ENCODE results near the gene PRAMEF1.

DNA sequence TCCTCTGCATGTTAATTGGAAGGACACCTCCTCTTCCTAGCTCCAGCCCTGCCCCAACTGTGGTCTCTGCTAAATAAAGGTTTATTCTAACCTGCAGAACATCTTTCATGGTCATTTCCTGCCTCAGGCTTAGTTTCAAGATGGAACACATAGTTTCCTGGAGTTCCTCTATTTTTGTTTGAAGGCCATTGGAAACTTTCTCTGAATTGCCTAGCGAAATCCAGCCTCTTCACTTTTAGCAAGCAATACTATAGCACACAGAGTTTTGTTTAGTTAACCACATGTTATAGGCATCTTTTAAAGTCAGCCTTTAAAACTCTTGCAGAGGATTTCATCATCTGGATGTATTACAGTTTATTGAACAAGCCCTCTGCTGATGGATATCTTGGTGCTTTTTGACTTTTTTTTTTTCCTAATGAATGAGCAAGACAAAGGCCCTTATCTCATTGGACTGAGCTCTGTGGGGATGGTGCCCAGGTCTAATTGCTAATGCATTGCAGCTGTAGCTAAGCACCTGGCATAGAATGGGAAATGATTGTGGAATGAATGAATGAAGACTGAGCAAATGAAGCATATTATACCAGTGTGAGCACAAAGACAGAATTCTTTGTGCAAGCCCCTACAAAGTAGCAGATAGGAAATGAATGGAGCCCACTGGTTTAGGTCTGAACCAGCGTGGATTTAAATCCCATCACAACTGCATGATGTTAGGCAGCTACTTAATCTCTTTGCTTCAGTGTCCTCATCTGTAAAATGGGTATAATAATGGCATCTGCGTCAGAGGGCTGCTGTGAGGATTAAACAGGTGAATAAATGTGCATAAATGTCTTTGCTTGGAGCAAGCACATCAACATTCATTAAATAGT lies 45.8 kb upstream of the PRAMEF1 start:
- TF ChIP-seq, protein P1, sequence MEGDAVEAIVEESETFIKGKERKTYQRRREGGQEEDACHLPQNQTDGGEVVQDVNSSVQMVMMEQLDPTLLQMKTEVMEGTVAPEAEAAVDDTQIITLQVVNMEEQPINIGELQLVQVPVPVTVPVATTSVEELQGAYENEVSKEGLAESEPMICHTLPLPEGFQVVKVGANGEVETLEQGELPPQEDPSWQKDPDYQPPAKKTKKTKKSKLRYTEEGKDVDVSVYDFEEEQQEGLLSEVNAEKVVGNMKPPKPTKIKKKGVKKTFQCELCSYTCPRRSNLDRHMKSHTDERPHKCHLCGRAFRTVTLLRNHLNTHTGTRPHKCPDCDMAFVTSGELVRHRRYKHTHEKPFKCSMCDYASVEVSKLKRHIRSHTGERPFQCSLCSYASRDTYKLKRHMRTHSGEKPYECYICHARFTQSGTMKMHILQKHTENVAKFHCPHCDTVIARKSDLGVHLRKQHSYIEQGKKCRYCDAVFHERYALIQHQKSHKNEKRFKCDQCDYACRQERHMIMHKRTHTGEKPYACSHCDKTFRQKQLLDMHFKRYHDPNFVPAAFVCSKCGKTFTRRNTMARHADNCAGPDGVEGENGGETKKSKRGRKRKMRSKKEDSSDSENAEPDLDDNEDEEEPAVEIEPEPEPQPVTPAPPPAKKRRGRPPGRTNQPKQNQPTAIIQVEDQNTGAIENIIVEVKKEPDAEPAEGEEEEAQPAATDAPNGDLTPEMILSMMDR (IDR thresholded peaks at IDR 0.05): no peak
- no peak for TF ChIP-seq POLR2A (IDR thresholded peaks at IDR 0.05)

Data from adrenal gland (tissue), 5 donors.